A549 treated with dexamethasone at 1 μM for 4 hours (cell line): ENCODE measurements around the gene PPP1R18. TPM values are rescaled to one million over a fixed set of nuclear protein-coding genes. Genes with fewer than 3 reads are reported as not detected.

ENCODE experiments used
- total RNA-seq: library from RNA; stranded (reverse); fragments of 200-300 nt; extraction: Qiagen RNA extraction; gene quantifications from 5 replicates; pipeline ENCODE4 v1.2.3, GENCODE V29; 2022

PPP1R18 gene
- total RNA-seq = 37.7 to 47.4 TPM (median 43.5 TPM) in 5 replicates

DNA sequence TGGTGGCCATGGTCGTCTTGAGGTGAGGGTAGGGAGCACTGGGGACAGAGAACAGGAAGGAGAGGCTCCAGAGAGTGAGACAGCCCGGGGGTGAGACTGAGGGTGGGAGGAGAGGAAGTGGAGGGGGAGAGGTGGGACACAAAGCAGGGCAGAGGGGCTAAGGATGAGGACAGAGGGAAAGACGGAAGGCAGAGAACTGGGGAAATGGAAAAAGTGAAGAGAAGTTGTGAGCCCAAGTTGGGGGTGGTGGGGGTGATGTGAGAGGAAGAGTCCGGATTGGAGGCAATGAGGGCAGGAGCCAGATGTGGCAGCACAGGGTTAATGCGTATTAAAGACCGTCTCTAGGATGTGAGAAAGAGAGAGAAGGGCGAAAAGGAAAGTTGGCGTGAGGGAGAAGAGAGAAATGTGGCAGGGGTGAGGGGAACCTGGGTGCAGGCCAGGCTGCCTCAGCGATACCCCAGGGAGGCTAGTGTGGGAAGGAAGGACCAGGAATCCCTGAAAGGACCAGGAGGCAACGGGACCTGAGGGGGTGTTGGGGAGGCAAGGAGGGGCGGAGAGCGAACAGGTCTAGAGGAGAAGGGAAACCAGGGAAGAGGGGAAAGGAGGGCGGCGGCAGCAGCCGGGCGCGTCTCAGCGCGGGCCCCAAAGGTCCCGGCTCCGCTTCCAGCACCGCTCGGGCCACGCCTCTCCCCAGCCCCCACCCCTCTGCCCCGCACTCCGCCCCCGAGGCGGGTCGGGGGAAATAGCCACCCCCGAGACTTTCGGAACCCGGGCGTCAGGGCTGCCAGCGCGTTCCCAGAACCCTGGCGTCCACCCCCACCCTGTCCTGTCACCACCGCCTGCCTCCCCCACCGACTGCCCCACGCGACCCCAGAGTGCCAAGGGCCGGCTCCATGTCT, at the start of gene PPP1R18:
Gene PPP1R18 (minus strand): TSS at position 637 of the 899 bp plus-strand sequence. CDS start 627 bp downstream, at position 10.

GRCh38 chr6:30719791-30720737, 33.6 kb upstream of the PPP1R18 start, which contains the start of gene TUBB:
Gene TUBB (plus strand): TSS chr6:30720352. CDS start chr6:30720507, 155 bp downstream.

DNA sequence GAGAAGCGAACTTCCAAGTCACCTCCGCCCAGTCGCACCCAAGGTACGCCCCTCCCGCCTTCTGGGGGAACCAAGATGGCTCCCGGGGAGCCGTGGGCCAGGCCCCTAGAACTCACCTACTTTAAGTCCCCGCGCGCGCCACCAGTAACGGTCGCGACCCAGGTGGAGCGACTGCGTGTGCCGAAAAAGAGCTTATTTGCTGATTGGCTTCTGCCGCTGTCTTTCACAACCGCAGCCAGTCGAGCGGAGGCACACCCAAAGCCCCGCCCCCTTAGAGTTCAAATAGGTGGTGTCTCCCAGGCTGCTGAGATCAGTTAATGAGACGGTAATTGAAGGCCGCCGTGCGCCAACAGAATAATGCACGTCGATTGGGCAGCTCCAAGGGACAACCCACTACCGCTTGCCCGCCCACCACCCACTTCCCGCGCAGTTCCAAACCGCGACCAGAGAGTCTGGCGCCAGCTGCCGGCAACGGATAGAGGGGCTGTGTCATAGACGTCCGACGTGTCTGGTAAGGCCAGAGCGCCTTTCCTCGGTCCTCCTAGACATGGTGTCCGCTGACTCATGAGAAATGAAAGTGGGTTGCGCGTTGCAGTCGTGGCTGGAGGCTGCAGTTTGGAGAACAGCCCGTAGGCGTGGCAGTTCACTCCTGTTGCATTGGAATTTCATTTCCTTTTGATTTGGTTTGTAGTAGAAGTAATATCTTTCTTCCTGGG, 30.8 kb upstream of the PPP1R18 start, which contains the start of gene MDC1:
Gene MDC1 (minus strand): TSS at position 153 of the 716 bp plus-strand sequence. CDS start 2,106 bp downstream, outside the sequence.

DNA sequence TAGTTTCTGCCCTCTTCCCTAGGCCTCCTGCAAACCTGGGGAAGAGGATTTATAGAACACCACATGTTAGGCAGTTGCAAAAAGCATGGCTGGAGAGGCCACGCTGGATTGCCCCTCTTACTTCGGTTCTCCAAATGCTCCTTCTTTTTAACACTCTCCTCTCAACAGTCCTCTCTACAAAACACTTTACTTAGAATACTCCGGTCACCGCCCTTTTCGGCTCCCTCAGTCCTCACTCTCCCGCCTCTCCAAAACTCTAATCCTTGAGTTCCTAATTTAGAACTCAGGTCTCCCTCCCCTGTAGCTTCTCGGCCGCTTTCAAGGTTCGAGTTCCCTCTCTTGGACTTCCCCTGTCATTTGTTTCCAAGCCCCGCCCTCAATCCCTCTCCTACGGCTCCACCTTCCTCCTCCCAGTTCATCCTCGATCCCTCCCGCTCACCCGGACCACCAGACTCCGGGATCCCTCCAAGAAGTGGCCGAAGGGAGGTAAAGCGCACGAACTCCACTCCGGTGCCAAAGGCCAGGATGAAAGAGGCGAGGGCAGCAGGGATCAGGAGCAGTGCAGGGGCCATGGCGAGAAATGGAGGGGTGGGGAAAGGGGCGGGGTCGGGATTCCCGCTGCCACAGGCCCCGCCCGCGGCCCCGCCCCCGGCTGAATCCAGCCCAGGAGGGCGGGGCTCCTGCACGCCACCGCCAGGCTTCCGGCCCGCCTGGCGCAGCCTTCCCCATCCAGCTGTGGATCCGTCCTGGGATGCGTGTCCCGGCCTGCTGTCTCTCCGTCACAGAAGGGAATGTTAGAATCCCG, 4.2 kb upstream of the PPP1R18 start, which contains the start of gene NRM:
Gene NRM (minus strand): TSS at position 582 of the 805 bp plus-strand sequence. CDS start 10 bp downstream, at position 572.

DNA sequence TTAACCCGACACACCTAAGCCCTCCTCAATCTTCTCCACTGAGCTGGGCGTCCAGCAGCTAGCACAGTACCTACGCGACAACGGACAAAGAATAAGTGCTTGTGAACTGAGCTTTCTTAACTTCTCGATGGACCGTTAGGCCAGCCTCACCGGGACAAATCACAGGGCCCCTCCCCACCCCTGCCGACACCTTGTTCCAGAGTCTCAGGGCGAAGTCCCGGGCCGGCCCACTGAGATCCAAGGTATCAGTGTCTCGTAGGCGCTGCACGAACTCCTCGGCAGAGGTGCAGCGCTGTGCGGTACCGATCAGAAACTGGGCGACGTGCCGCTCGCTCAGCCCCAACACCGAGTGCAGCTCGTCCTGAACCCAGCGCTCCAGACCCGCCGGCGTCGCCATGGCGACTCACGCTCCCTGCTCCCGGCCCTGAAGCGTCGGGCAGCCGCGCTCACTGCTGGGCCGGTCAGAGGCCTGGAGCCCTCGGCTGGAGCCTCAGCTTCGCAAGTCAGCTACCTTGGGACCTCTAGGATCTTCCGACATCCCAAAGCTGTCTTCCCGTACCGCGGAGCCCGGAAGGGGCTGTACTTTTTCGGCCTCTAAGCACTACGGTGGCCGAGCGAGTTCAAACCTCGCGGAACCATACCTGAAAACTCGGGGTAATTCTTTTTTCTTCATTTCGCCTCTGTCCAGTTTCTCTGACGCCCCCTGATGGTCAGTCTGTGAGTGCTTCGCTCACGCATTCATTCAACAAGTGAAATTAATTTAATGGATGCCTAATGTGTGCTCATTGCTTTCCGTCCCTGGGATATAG, 13.8 kb downstream of the PPP1R18 start, which contains the start of gene DHX16:
Gene DHX16 (minus strand): TSS at position 562 of the 809 bp plus-strand sequence. CDS start 165 bp downstream, at position 397.

DNA sequence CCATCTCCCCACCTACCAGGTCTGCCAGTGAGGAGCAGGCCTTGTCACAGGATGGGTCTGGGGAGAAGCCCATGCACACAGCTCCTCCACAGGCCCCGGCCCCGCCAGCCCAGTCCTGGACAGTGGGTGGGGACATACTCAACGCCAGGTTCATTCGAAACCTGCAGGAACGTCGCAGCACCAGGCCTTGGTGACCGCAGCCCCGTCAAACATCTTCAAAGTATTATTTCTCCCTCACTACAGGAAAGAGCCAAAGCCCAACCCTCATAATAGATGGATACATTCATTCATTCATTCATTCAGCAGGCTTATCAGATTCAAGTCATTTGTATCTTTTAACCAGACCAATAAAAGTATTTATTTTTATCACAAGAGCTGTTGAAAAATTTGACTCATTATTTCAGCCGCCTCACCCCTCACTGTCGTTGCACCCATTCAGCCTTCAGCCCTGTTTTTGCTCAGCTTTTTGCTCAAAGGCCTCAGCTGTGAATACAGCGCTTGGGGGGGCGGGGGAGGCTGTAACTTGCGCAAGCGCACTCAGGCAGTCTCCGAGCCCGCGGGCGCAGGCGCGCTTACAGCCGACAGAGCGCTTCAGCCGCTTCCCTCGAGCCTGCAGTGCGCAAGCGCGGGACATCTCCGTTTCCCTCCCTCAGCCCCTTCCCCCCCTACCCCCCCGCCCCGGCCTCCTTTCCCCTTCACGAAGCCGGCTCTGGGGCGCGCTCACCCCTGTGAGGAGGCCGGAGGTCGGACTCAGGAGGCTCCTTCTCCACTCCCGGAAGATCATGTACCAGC, 39.8 kb downstream of the PPP1R18 start, which contains the start of gene C6orf136:
Gene C6orf136 (plus strand): TSS at position 684 of the 792 bp plus-strand sequence. CDS start 99 bp downstream, at position 783.

GRCh38 chr6:30626484-30627366, 59.7 kb downstream of the PPP1R18 start, which contains the start of gene ATAT1:
Gene ATAT1 (plus strand): TSS chr6:30626874.

Other genes starting within 250 kb of the PPP1R18 start
- gene HLA-E, start 197.1 kb downstream of the PPP1R18 start, total RNA-seq = 56.3 to 63.3 TPM (median 57.9 TPM) in 5 replicates
- gene GNL1, start 130.2 kb downstream of the PPP1R18 start, total RNA-seq = 27.1 to 31.7 TPM (median 28.9 TPM) in 5 replicates
- 13.3 to 18.8 TPM (median 18.4 TPM) in 5 replicates for gene PRR3, start 129.3 kb downstream of the PPP1R18 start, total RNA-seq
- gene ABCF1, start 115.2 kb downstream of the PPP1R18 start, total RNA-seq = 51.7 to 57.5 TPM (median 54.5 TPM) in 5 replicates
- 26.5 to 49.0 TPM (median 36.6 TPM) in 5 replicates for gene PPP1R10, start 69.4 kb downstream of the PPP1R18 start, total RNA-seq
- gene MRPS18B, start 68.8 kb downstream of the PPP1R18 start, total RNA-seq = 66.3 to 102 TPM (median 69.2 TPM) in 5 replicates
- gene ATAT1, start 59.8 kb downstream of the PPP1R18 start, total RNA-seq = 4.5 to 6.6 TPM (median 6.2 TPM) in 5 replicates
- gene C6orf136, start 39.5 kb downstream of the PPP1R18 start, total RNA-seq = 9.2 to 13.8 TPM (median 13.5 TPM) in 5 replicates
- 24.2 to 31.4 TPM (median 29.6 TPM) in 5 replicates for gene DHX16, start 13.6 kb downstream of the PPP1R18 start, total RNA-seq
- 20.2 to 28.4 TPM (median 27.5 TPM) in 5 replicates for gene NRM, start 4.3 kb upstream of the PPP1R18 start, total RNA-seq
- gene MDC1, start 30.6 kb upstream of the PPP1R18 start, total RNA-seq = 12.9 to 19.2 TPM (median 17.7 TPM) in 5 replicates
- 781 to 989 TPM (median 940 TPM) in 5 replicates for gene TUBB, start 33.7 kb upstream of the PPP1R18 start, total RNA-seq
- 74.1 to 99.1 TPM (median 94.5 TPM) in 5 replicates for gene FLOT1, start 56.0 kb upstream of the PPP1R18 start, total RNA-seq
- 39.2 to 58.3 TPM (median 55.1 TPM) in 5 replicates for gene IER3, start 57.9 kb upstream of the PPP1R18 start, total RNA-seq
- gene DDR1, start 197.9 kb upstream of the PPP1R18 start, total RNA-seq = 54.7 to 71.1 TPM (median 64.8 TPM) in 5 replicates
- 17.2 to 21.4 TPM (median 19.3 TPM) in 5 replicates for gene GTF2H4, start 221.6 kb upstream of the PPP1R18 start, total RNA-seq
- 11.6 to 16.2 TPM (median 15.7 TPM) in 5 replicates for gene VARS2, start 227.6 kb upstream of the PPP1R18 start, total RNA-seq
- gene SFTA2, start 245.5 kb upstream of the PPP1R18 start, total RNA-seq = 0.11 to 0.15 TPM in 2 of 5 replicates, not detected in the others